ENCODE data around the gene FLYWCH2.
A peak's percentile ranks its signal among the peaks of the same experiment; 100 is the strongest.

The FLYWCH2 gene

GRCh38 chr16:2854700-2855309 is 28.2 kb upstream of the FLYWCH2 start:
- no peak for DNase-seq

GRCh38 chr16:2855536-2855935 is 27.5 kb upstream of the FLYWCH2 start:
- DNase-seq = no peak

- no peak for DNase-seq
Measured at GRCh38 chr16:2856061-2856670, 26.8 kb upstream of the FLYWCH2 start.

GRCh38 chr16:2856686-2857450 is 26.1 kb upstream of the FLYWCH2 start:
- DNase-seq = no peak

- no peak for DNase-seq
Measured at GRCh38 chr16:2857451-2858244, 25.4 kb upstream of the FLYWCH2 start, which contains the start of gene PRSS22. Gene PRSS22 (minus strand): TSS chr16:2858170. CDS start chr16:2858104, 66 bp downstream.

GRCh38 chr16:2858245-2859025 is 24.6 kb upstream of the FLYWCH2 start:
- DNase-seq = peak; percentile 65

GRCh38 chr16:2859686-2860265 is 23.2 kb upstream of the FLYWCH2 start:
- DNase-seq = no peak

- DNase-seq = no peak
Measured at GRCh38 chr16:2860826-2861567, 22.0 kb upstream of the FLYWCH2 start.

- no peak for DNase-seq
Measured at GRCh38 chr16:2865651-2866050, 17.4 kb upstream of the FLYWCH2 start.

GRCh38 chr16:2866431-2866830 is 16.6 kb upstream of the FLYWCH2 start:
- no peak for DNase-seq

GRCh38 chr16:2867661-2867986 is 15.4 kb upstream of the FLYWCH2 start:
- no peak for DNase-seq

GRCh38 chr16:2867987-2868789 is 14.8 kb upstream of the FLYWCH2 start:
- peak; percentile 75 for DNase-seq

GRCh38 chr16:2871926-2872325 is 11.1 kb upstream of the FLYWCH2 start:
- no peak for DNase-seq

GRCh38 chr16:2874032-2874911 is 8.7 kb upstream of the FLYWCH2 start:
- no peak for DNase-seq

- DNase-seq = peak; percentile 49
Measured at GRCh38 chr16:2874912-2875362, 8.1 kb upstream of the FLYWCH2 start.

- DNase-seq = no peak
Measured at GRCh38 chr16:2879854-2880508, 3.0 kb upstream of the FLYWCH2 start.

GRCh38 chr16:2881783-2882649 is 999 bp upstream of the FLYWCH2 start:
- no peak for DNase-seq

- DNase-seq = no peak
Measured at GRCh38 chr16:2883458-2883908, 468 bp downstream of the FLYWCH2 start.

Measured in NCI-H2029 (cell line).